C4-2B (cell line): Measurements from ENCODE around the gene AKAP7.
A peak's percentile ranks its signal among the peaks of the same experiment; 100 is the strongest.

ENCODE experiments used
- CTCF ChIP-seq: fragments of 450-650 bp; conservative IDR thresholded peaks from 2 replicates; pipeline ENCODE4 v1.5.1; 2017; ENCODE audit warnings: mild to moderate bottlenecking
- ZFX ChIP-seq: fragments of 450-650 bp; IDR thresholded peaks from 2 replicates; pipeline ENCODE4 v1.6.1; 2017

GRCh38 chr6:131135244-131136020 is at the start of gene AKAP7:
- no peak for TF ChIP-seq CTCF
- peak; percentile 94 for TF ChIP-seq ZFX
